Measurements from ENCODE around the gene TMEM267. TPM values are rescaled to one million over a fixed set of nuclear protein-coding genes. Genes with fewer than 3 reads are reported as not detected.

Gene TMEM267
- total and polyA plus RNA-seq, 2 of the 8 experiments (the other 6 are each of a cell fraction or from before 2014, with no cell fraction given) = 4.8 to 6.2 TPM

GRCh38 chr5:43413966-43414365 lies 69.7 kb downstream of the TMEM267 start:
- Histone ChIP-seq H3K9ac (replicated peaks in 1 of 4; ENCODE audit: extremely low read depth in 1 of 4, low read depth in 3 of 4, low read length in 3 of 4) (no peak overlapping the region), H3K4ac (replicated peaks; ENCODE audit: insufficient read length, low read depth, low read length) (no peak overlapping the region), H3K79me1 (ENCODE audit: low read depth, low read length) (no peaks in the 10 kb centered on the region), H3K27ac (ENCODE audit: low read depth, low read length) (no peak overlapping the region), H3K4me2 (ENCODE audit: insufficient read depth in 1 of 2, low read depth in 2 of 2, low read length in 2 of 2) (no peak overlapping the region), H3K23me2 (ENCODE audit: low read depth, low read length) (no peaks in the 10 kb centered on the region), H2BK20ac (ENCODE audit: low read length) (no peak overlapping the region), H2BK12ac (ENCODE audit: low read depth, low read length) (no peak overlapping the region), H3K36me3 (ENCODE audit: control insufficient read depth in 2 of 4, insufficient read depth in 4 of 4, low read length in 3 of 4) (no peaks in the 10 kb centered on the region), H3K14ac (ENCODE audit: insufficient read length) (no peak overlapping the region), H4K8ac (ENCODE audit: extremely low read depth, insufficient read depth, low read length) (no peak overlapping the region), H3K23ac (ENCODE audit: insufficient read length) (no peak overlapping the region), H3K9me3 (ENCODE audit: insufficient read depth in 2 of 2, low read depth in 1 of 2, low read length in 1 of 2) (no peaks in the 10 kb centered on the region), H2BK120ac (replicated peaks; ENCODE audit: low read depth, low read length) (no peak overlapping the region), H4K5ac (ENCODE audit: insufficient read length, low read depth, low read length) (no peak overlapping the region), H2BK15ac (ENCODE audit: low read length) (no peak overlapping the region), H3K18ac (ENCODE audit: extremely low read depth, low read length) (no peak overlapping the region), H3K27me3 (replicated peaks in 1 of 4; ENCODE audit: control insufficient read depth in 3 of 4, extremely low read depth in 1 of 4, insufficient read depth in 3 of 4, low read length in 3 of 4) (no peaks in the 10 kb centered on the region), H3K56ac (replicated peaks; ENCODE audit: insufficient read length, low read depth, low read length) (no peak overlapping the region), H4K20me1 (replicated peaks in 1 of 2; ENCODE audit: control insufficient read depth in 1 of 2, insufficient read depth in 2 of 2, low read length in 2 of 2) (no peaks in the 10 kb centered on the region), H4K91ac (replicated peaks; ENCODE audit: insufficient read length, low read length) (no peak overlapping the region), H2BK5ac (ENCODE audit: low read depth, low read length) (no peak overlapping the region), H2AK5ac (ENCODE audit: low read depth, low read length) (no peak overlapping the region), H3K4me1 (replicated peaks in 1 of 4; ENCODE audit: control insufficient read depth in 3 of 4, insufficient read depth in 4 of 4, low read length in 3 of 4) (no peaks in the 10 kb centered on the region), H3K79me2 (ENCODE audit: control insufficient read depth in 1 of 2, insufficient read depth in 2 of 2, low read length in 2 of 2) (no peaks in the 10 kb centered on the region), H2AFZ (ENCODE audit: low read length) (no peak overlapping the region), H3K4me3 (ENCODE audit: extremely low read depth in 1 of 4, insufficient read depth in 2 of 4, low read depth in 3 of 4, low read length in 4 of 4) (no peak overlapping the region)
- POLR2A ChIA-PET (ENCODE audit: partially characterized antibody) = no interaction called here
- no peak for FAIRE-seq
- CTCF ChIA-PET (ENCODE audit: partially characterized antibody) = no interaction called here
- 83% methylated on average over 2 of the region's 2 CpGs; no CpG with 5 or more reads in 1 of the 2 experiments for WGBS, 2 experiments (ENCODE audit: extremely low coverage in 1 of 2, insufficient coverage in 1 of 2, insufficient read length in 1 of 2, insufficient replicate concordance in 2 of 2, low coverage in 1 of 2, low lambda C conversion rate in 2 of 2, missing lambda C conversion rate in 1 of 2)
- no peak for DNase-seq (ENCODE audit: low read depth in 1 of 2, low spot score in 2 of 2)
- TF ChIP-seq TAF7 (optimal IDR thresholded peaks at IDR 0.05; ENCODE audit: borderline replicate concordance, low read depth, low read length) (no peak), CHD2 (IDR thresholded peaks at IDR 0.05; ENCODE audit: low read length) (no peak), NRF1 (IDR thresholded peaks at IDR 0.05; ENCODE audit: low read depth, low read length) (no peak), POU5F1 (IDR thresholded peaks at IDR 0.05; ENCODE audit: low read depth, low read length) (no peak), PHF8 (conservative IDR thresholded peaks at IDR 0.05; ENCODE audit: low read depth, low read length) (no peak), TCF12 (IDR thresholded peaks at IDR 0.05; ENCODE audit: low read depth, low read length) (no peak), SP1 (IDR thresholded peaks at IDR 0.05; ENCODE audit: low read depth, low read length) (no peak), SAP30 (IDR thresholded peaks at IDR 0.05; ENCODE audit: insufficient read depth, insufficient replicate concordance, low read length) (no peak), CHD1 (IDR thresholded peaks at IDR 0.05; ENCODE audit: low read depth, low read length) (no peak), ZNF274 (IDR thresholded peaks at IDR 0.05; ENCODE audit: borderline replicate concordance, extremely low read depth, low read length) (no peak), JUND (IDR thresholded peaks at IDR 0.05; ENCODE audit: low read length) (no peak), EGR1 (IDR thresholded peaks at IDR 0.05; ENCODE audit: borderline replicate concordance, low read depth, low read length) (no peak), POLR2A (IDR thresholded peaks at IDR 0.05; ENCODE audit: control extremely low read depth in 1 of 2, low read depth in 2 of 2, low read length in 2 of 2) (no peak), CBX8 (IDR thresholded peaks at IDR 0.05; ENCODE audit: borderline replicate concordance, low read depth, low read length) (no peak), SIN3A (conservative IDR thresholded peaks at IDR 0.05 in 1 of 2, IDR thresholded peaks at IDR 0.05 in 1 of 2; ENCODE audit: low read depth in 1 of 2, low read length in 2 of 2) (no peak), GABPA (IDR thresholded peaks at IDR 0.05; ENCODE audit: borderline replicate concordance, insufficient read depth, low read length) (no peak)

All from H1 (cell line).